ENCODE results near the gene B3GALNT1.

GRCh38 chr3:161150001-161150525 is 44.9 kb upstream of the B3GALNT1 start:
- TF ChIP-seq, protein P1, sequence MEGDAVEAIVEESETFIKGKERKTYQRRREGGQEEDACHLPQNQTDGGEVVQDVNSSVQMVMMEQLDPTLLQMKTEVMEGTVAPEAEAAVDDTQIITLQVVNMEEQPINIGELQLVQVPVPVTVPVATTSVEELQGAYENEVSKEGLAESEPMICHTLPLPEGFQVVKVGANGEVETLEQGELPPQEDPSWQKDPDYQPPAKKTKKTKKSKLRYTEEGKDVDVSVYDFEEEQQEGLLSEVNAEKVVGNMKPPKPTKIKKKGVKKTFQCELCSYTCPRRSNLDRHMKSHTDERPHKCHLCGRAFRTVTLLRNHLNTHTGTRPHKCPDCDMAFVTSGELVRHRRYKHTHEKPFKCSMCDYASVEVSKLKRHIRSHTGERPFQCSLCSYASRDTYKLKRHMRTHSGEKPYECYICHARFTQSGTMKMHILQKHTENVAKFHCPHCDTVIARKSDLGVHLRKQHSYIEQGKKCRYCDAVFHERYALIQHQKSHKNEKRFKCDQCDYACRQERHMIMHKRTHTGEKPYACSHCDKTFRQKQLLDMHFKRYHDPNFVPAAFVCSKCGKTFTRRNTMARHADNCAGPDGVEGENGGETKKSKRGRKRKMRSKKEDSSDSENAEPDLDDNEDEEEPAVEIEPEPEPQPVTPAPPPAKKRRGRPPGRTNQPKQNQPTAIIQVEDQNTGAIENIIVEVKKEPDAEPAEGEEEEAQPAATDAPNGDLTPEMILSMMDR (IDR thresholded peaks at IDR 0.05): no peak
- TF ChIP-seq POLR2A (IDR thresholded peaks at IDR 0.05) (no peak), POLR2AphosphoS5 (IDR thresholded peaks at IDR 0.05) (no peak)

Data from breast epithelium (tissue), 3 donors.